GM10248 (cell line): ENCODE measurements around the gene RSPH1.
"Not testable (repeated sequence)": the region's sequence is repeated elsewhere in the genome, so short reads cannot be mapped to it uniquely, and the experiment has no call there.

Experiments
- CTCF ChIA-PET: fragments of 300-600 bp; sonication (Branson Sonifier 250); formaldehyde crosslinking; extraction: SDS; loops from one replicate; lab custom pipeline; 2021; ENCODE audit warnings: antibody characterized with exemption; lab: Yijun Ruan, JAX
- POLR2A ChIA-PET: fragments of 350-650 bp; sonication (Branson Sonifier 250); formaldehyde crosslinking; extraction: SDS; loops from one replicate; lab custom pipeline; 2020; ENCODE audit warnings: antibody characterized with exemption; lab: Yijun Ruan, JAX
- DNase-seq: peaks from one replicate; pipeline ENCODE4 v3.0.0; 2012; ENCODE audit errors: extremely low spot score
- TF ChIP-seq, protein P1 (sequence below): IDR thresholded peaks from 2 replicates; pipeline ENCODE4 v1.5.1; 2012; ENCODE audit warnings: mild to moderate bottlenecking, low read depth; ENCODE audit errors: extremely low read depth, missing control alignments, control extremely low read depth

The RSPH1 gene

DNA sequence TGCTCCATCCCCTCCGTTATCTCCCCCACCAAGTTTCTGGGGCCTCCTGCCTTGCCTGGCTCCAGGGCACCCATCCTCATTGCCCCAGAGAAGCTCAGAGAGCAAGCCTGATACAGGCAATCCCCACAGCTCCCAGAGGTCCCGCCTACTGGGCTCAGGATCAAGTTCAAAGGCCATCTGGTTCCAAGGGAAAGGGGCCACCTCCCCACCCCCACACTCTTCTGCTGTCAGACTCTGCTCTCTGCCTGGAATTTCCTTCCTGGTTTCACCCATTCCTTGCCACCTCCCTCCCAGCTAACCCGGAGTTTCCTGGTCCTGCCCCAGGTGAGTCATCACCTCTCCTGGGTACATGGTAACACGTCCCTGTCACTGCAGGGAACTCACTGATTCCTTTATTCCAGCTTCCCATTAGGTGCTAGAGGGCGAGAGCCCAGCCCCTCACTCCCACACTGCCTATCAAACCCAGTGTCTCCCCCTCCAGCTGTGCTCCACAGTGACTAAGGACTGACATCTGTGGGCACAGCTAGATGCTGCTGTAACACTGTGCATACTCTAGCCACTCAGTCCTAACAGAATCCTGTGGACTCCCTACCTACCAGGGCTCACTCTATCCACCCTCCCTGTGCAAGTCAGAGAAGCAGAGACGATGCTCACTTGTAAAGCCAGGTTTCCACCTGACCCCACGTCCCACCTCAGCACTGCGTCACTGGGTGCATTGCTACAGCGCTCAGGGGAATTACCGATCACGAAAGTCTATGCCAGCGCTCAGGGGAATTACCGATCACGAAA, 21.8 kb downstream of the RSPH1 start:
- TF ChIP-seq, protein P1, sequence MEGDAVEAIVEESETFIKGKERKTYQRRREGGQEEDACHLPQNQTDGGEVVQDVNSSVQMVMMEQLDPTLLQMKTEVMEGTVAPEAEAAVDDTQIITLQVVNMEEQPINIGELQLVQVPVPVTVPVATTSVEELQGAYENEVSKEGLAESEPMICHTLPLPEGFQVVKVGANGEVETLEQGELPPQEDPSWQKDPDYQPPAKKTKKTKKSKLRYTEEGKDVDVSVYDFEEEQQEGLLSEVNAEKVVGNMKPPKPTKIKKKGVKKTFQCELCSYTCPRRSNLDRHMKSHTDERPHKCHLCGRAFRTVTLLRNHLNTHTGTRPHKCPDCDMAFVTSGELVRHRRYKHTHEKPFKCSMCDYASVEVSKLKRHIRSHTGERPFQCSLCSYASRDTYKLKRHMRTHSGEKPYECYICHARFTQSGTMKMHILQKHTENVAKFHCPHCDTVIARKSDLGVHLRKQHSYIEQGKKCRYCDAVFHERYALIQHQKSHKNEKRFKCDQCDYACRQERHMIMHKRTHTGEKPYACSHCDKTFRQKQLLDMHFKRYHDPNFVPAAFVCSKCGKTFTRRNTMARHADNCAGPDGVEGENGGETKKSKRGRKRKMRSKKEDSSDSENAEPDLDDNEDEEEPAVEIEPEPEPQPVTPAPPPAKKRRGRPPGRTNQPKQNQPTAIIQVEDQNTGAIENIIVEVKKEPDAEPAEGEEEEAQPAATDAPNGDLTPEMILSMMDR: no peak
- peak; percentile 61 for DNase-seq
- CTCF ChIA-PET: no interaction called here
- POLR2A ChIA-PET: no interaction called here

GRCh38 chr21:42473498-42474042, 22.5 kb downstream of the RSPH1 start:
- no peak for DNase-seq
- ChIA-PET CTCF (no interaction called here), POLR2A (no interaction called here)
- TF ChIP-seq, protein P1: no peak

DNA sequence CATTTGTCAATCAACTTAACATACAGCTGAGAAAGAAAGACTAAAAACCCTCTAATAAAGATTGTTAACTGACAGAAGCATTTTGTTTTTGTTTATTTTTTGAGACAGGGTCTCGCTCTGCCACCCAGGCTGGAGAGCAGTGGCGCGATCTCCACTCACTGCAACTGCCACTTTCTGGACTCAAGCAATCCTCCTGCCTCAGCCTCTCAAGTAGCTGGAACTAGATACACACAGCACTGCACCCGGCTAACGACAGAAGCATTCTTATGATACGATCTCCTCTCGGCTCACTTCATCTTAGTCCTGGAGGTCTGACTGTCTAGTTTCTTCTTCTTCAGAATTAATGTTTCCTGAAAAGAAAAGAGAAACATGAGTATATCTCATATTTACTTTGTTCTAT, 23.5 kb downstream of the RSPH1 start:
- CTCF ChIA-PET: no interaction called here
- DNase-seq: no peak
- TF ChIP-seq, protein P1: no peak
- POLR2A ChIA-PET: no interaction called here

GRCh38 chr21:42471716-42472330, 24.2 kb downstream of the RSPH1 start:
- TF ChIP-seq, protein P1: no peak
- ChIA-PET CTCF (no interaction called here), POLR2A (no interaction called here)
- no peak for DNase-seq

DNA sequence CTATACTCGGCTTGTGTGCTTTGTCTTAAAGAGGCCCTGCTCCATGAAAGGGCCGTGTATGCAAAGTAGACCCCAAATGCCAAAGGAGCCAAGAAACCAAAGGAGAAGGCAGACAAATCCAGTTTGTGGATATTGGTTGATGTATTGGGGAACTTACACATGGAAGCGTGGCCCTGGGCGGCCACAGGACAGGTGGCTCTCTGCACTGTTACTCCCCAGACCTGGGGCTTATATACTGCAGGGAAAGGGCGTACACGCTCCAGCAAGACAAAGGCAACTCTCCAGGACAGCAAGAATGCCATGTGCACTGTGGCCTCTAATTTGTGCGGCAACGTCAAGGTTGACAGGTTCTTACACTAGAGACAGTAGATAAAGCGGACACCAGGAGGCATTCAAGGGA, 24.8 kb downstream of the RSPH1 start:
- ChIA-PET POLR2A (no interaction called here), CTCF (no interaction called here)
- DNase-seq: no peak
- TF ChIP-seq, protein P1: no peak

DNA sequence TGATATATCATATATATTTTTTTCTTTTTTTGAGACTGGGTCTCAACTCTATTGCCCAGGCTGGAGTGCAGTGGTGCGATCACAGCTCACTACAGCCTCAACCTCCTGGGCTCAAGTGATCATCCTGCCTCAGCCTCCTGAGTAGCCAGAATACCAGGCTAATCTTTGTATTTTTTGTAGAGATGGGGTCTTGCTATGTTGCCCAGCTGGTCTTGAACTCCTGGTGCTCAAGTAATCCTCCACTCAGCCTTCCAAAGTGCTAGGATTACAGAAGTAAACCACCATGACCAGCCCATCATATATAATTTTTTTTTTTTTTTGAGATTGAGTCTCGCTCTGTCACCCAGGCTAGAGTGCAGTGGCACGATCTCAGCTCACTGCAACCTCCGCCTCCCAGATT, 26.3 kb downstream of the RSPH1 start:
- CTCF ChIA-PET: interaction anchor here (1.4 to 3.8 kb wide), 3 partner anchors 9 to 67 kb away, joined by 4 to 45 read pairs (median 8); no protein-coding TSS in a partner anchor
- POLR2A ChIA-PET, DNase-seq: not testable (repeated sequence)

DNA sequence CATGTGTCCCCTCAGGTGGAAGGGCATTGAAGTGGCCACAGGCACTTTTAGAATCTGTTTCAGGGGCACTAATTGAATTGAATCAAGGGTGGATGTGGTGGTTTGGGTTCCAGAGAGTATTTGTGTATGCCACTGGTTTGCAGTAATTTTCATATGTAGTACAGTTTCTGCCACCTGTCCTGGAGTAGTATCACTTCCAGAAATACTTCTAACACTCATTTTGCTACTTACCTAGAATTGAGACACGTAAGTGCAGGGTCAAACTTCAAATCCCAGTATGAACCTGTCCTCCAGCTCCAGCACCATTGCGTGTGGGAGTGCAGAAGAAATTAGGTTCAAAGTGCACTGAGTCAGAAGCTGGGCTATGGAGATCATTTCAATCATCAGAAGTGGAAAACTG, 26.8 kb downstream of the RSPH1 start:
- no peak for DNase-seq
- ChIA-PET CTCF (interaction anchor here (1.1 to 3.8 kb wide), 4 partner anchors 9 to 68 kb away, joined by 3 to 45 read pairs (median 6); no protein-coding TSS in a partner anchor), POLR2A (no interaction called here)
- TF ChIP-seq, protein P1: no peak
